ENCODE results near the gene HMGA1. TPM values are rescaled to one million over a fixed set of nuclear protein-coding genes. Genes with fewer than 3 reads are reported as not detected.
A peak's percentile ranks its signal among the peaks of the same experiment; 100 is the strongest.

Gene HMGA1
- total and polyA plus RNA-seq, 2 of the 13 experiments (the other 11 are each of a cell fraction or from before 2014, with no cell fraction given), result 117 to 145 TPM

GRCh38 chr6:34275128-34275804 lies 38.6 kb downstream of the HMGA1 start:
- no peak for FAIRE-seq
- no peak overlapping the region for H2AFZ ChIP-seq (ENCODE audit: low read length)
- H3K4me2 ChIP-seq (ENCODE audit: low read depth, low read length), result no peak overlapping the region
- intact Hi-C loops (cut with micrococcal nuclease; ENCODE audit: unreplicated experiment), result no loop called here
- no peaks in the 10 kb centered on the region for H3K9me3 ChIP-seq (ENCODE audit: low read length)
- no peaks in the 10 kb centered on the region for H3K36me3 ChIP-seq (replicated peaks in 1 of 2; ENCODE audit: control insufficient read depth in 1 of 2, insufficient read depth in 2 of 2, low read length in 2 of 2)
- H3K4me3 ChIP-seq (replicated peaks in 1 of 3; ENCODE audit: insufficient read depth in 1 of 3, low read depth in 2 of 3, low read length in 3 of 3), result no peak overlapping the region
- ChIA-PET POLR2A (no interaction called here), CTCF (ENCODE audit: low intra/inter-chr PET ratio, low total read pairs) (no interaction called here)
- peaks cover 52% of the 10 kb centered on the region for H3K4me1 ChIP-seq (ENCODE audit: insufficient read depth, low read length)
- in situ Hi-C loops (cut with HindIII; ENCODE audit: extremely low pct_ligation_motif_present, low pct_unique_long_range_greater_than_20kb), result no loop called here
- H3K79me2 ChIP-seq (ENCODE audit: insufficient read depth, low read length), result no peaks in the 10 kb centered on the region
- H3K9ac ChIP-seq (ENCODE audit: insufficient read depth, low read depth, low read length), result no peak overlapping the region
- TF ChIP-seq ETV6 (CRISPR knock-in tag; conservative IDR thresholded peaks at IDR 0.05) (no peak), CREB1 (IDR thresholded peaks at IDR 0.05) (peak; percentile 20; the same call in 1 of the 2 replicates), CREB1 (CRISPR knock-in tag; IDR thresholded peaks at IDR 0.05) (no peak)
- no peaks in the 10 kb centered on the region for H4K20me1 ChIP-seq (ENCODE audit: insufficient read depth, low read length)
- no peak for ATAC-seq
- DNase-seq (ENCODE audit: low spot score), result no peak
- 98% methylated on average over 3 of the region's 3 CpGs for WGBS (ENCODE audit: low lambda C conversion rate)
- H3K27ac ChIP-seq (ENCODE audit: extremely low read length, insufficient read depth, low read length), result no peak overlapping the region
- no TSS peak for BruUV-seq (replicated peaks)
- H3K27me3 ChIP-seq (ENCODE audit: control insufficient read depth in 1 of 2, insufficient read depth in 2 of 2, low read length in 2 of 2), result no peaks in the 10 kb centered on the region

- intact Hi-C loops (cut with micrococcal nuclease; ENCODE audit: unreplicated experiment) (no loop called here), in situ Hi-C loops (cut with HindIII; ENCODE audit: extremely low pct_ligation_motif_present, low pct_unique_long_range_greater_than_20kb) (no loop called here)
- ATAC-seq (no peak), DNase-seq (ENCODE audit: low spot score) (no peak), FAIRE-seq (no peak)
- no peaks in the 10 kb centered on the region for H3K79me2 ChIP-seq (ENCODE audit: insufficient read depth, low read length)
- H3K27me3 ChIP-seq (ENCODE audit: control insufficient read depth in 1 of 2, insufficient read depth in 2 of 2, low read length in 2 of 2), result no peaks in the 10 kb centered on the region
- WGBS (ENCODE audit: low lambda C conversion rate), result 80% methylated on average over 5 of the region's 5 CpGs
- TF ChIP-seq ZNF362 (CRISPR knock-in tag; IDR thresholded peaks at IDR 0.05; ENCODE audit: borderline replicate concordance) (0 out of 2 replicates have a peak, but pooled peaks have one; percentile 21), ZEB1 (IDR thresholded peaks at IDR 0.05; ENCODE audit: insufficient replicate concordance, low read depth) (peak; percentile 19), ZNF574 (CRISPR knock-in tag; IDR thresholded peaks at IDR 0.05) (no peak)
- TF ChIP-seq, protein P1, sequence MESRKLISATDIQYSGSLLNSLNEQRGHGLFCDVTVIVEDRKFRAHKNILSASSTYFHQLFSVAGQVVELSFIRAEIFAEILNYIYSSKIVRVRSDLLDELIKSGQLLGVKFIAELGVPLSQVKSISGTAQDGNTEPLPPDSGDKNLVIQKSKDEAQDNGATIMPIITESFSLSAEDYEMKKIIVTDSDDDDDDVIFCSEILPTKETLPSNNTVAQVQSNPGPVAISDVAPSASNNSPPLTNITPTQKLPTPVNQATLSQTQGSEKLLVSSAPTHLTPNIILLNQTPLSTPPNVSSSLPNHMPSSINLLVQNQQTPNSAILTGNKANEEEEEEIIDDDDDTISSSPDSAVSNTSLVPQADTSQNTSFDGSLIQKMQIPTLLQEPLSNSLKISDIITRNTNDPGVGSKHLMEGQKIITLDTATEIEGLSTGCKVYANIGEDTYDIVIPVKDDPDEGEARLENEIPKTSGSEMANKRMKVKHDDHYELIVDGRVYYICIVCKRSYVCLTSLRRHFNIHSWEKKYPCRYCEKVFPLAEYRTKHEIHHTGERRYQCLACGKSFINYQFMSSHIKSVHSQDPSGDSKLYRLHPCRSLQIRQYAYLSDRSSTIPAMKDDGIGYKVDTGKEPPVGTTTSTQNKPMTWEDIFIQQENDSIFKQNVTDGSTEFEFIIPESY (CRISPR knock-in tag; IDR thresholded peaks at IDR 0.05), result peak; percentile 84
- H2AFZ ChIP-seq (ENCODE audit: low read length), result no peak overlapping the region
- no TSS peak for BruUV-seq (replicated peaks)
- peak overlapping the region; percentile 45 for H3K27ac ChIP-seq (ENCODE audit: extremely low read length, insufficient read depth, low read length)
- CTCF ChIA-PET (ENCODE audit: low intra/inter-chr PET ratio, low total read pairs), result no interaction called here
- H3K4me2 ChIP-seq (ENCODE audit: low read depth, low read length), result peak overlapping the region; percentile 56
- POLR2A ChIA-PET, result no interaction called here
- H3K9ac ChIP-seq (ENCODE audit: insufficient read depth, low read depth, low read length), result no peak overlapping the region
- H3K36me3 ChIP-seq (replicated peaks in 1 of 2; ENCODE audit: control insufficient read depth in 1 of 2, insufficient read depth in 2 of 2, low read length in 2 of 2), result no peaks in the 10 kb centered on the region
- peaks cover 52% of the 10 kb centered on the region for H3K4me1 ChIP-seq (ENCODE audit: insufficient read depth, low read length)
- no peak overlapping the region; a peak in 1 of 6 replicates for H3K4me3 ChIP-seq (replicated peaks in 1 of 3; ENCODE audit: insufficient read depth in 1 of 3, low read depth in 2 of 3, low read length in 3 of 3)
- no peaks in the 10 kb centered on the region for H4K20me1 ChIP-seq (ENCODE audit: insufficient read depth, low read length)
- H3K9me3 ChIP-seq (ENCODE audit: low read length), result no peaks in the 10 kb centered on the region
Measured at GRCh38 chr6:34276191-34276590, 39.5 kb downstream of the HMGA1 start.

Measured in HepG2 (cell line).